ENCODE results near the gene KRT85.
"Not testable (repeated sequence)": the region's sequence is repeated elsewhere in the genome, so short reads cannot be mapped to it uniquely, and the experiment has no call there.

Gene KRT85

GRCh38 chr12:52366738-52367485 is at the start of gene KRT85:
Gene KRT85, minus strand, starts transcription at chr12:52367481. Its CDS starts 76 bp downstream, at chr12:52367405.
- no peak for DNase-seq (ENCODE audit: low spot score)

- no peak for DNase-seq (ENCODE audit: low spot score)
These were observed 49.5 kb upstream of the KRT85 start for GRCh38 chr12:52416795-52417194.

- DNase-seq (ENCODE audit: low spot score) = peak; percentile 71
These were observed 48.8 kb upstream of the KRT85 start for GRCh38 chr12:52415870-52416750.

GRCh38 chr12:52414936-52415335 is 47.7 kb upstream of the KRT85 start:
- no peak for DNase-seq (ENCODE audit: low spot score)

GRCh38 chr12:52413782-52414345 is 46.6 kb upstream of the KRT85 start:
- DNase-seq (ENCODE audit: low spot score) = no peak

GRCh38 chr12:52413202-52413601 is 45.9 kb upstream of the KRT85 start:
- DNase-seq (ENCODE audit: low spot score) = no peak

GRCh38 chr12:52411815-52412214 is 44.5 kb upstream of the KRT85 start:
- DNase-seq (ENCODE audit: low spot score) = no peak

- DNase-seq (ENCODE audit: low spot score) = not testable (repeated sequence)
These were observed 43.4 kb upstream of the KRT85 start for GRCh38 chr12:52410589-52411248.

- no peak for DNase-seq (ENCODE audit: low spot score)
These were observed 40.6 kb upstream of the KRT85 start for GRCh38 chr12:52407918-52408317.

- DNase-seq (ENCODE audit: low spot score) = no peak
These were observed 38.7 kb upstream of the KRT85 start, which contains the start of gene KRT82 for GRCh38 chr12:52405922-52406385. Gene KRT82, minus strand, starts transcription at chr12:52406335. Its CDS starts 58 bp downstream, at chr12:52406277.

- no peak for DNase-seq (ENCODE audit: low spot score)
These were observed 37.7 kb upstream of the KRT85 start for GRCh38 chr12:52404951-52405350.

GRCh38 chr12:52403561-52403960 is 36.3 kb upstream of the KRT85 start:
- no peak for DNase-seq (ENCODE audit: low spot score)

GRCh38 chr12:52402873-52403540 is 35.7 kb upstream of the KRT85 start:
- DNase-seq (ENCODE audit: low spot score) = no peak

GRCh38 chr12:52402377-52402776 is 35.1 kb upstream of the KRT85 start:
- DNase-seq (ENCODE audit: low spot score) = no peak

GRCh38 chr12:52401926-52402325 is 34.6 kb upstream of the KRT85 start:
- DNase-seq (ENCODE audit: low spot score) = no peak

GRCh38 chr12:52401526-52401925 is 34.2 kb upstream of the KRT85 start:
- DNase-seq (ENCODE audit: low spot score) = no peak

GRCh38 chr12:52400906-52401305 is 33.6 kb upstream of the KRT85 start:
- no peak for DNase-seq (ENCODE audit: low spot score)

GRCh38 chr12:52399756-52400155 is 32.5 kb upstream of the KRT85 start:
- DNase-seq (ENCODE audit: low spot score) = no peak

GRCh38 chr12:52398176-52398575 is 30.9 kb upstream of the KRT85 start:
- DNase-seq (ENCODE audit: low spot score) = no peak

GRCh38 chr12:52396656-52397055 is 29.4 kb upstream of the KRT85 start:
- DNase-seq (ENCODE audit: low spot score) = no peak

- no peak for DNase-seq (ENCODE audit: low spot score)
These were observed 28.6 kb upstream of the KRT85 start for GRCh38 chr12:52395761-52396434.

Data from AG08396 (cell line).